Measurements from ENCODE around the gene NRL.

Gene NRL

GRCh38 chr14:24087004-24087403 lies 27.7 kb downstream of the NRL start:
- Histone ChIP-seq H3K4me1 (ENCODE audit: insufficient read depth, low read length, poor library complexity, severe bottlenecking) (peaks cover 6% of the 10 kb centered on the region), H3K9me3 (ENCODE audit: insufficient read depth, low read depth, low read length) (no peaks in the 10 kb centered on the region), H3K4me3 (ENCODE audit: low read length, poor library complexity, severe bottlenecking) (no peak overlapping the region), H3F3A (ENCODE audit: low read depth) (no peaks in the 10 kb centered on the region), H3K36me3 (ENCODE audit: insufficient read depth, low read length) (no peaks in the 10 kb centered on the region), H3K4me2 (ENCODE audit: low read depth, low read length, poor library complexity, severe bottlenecking) (no peak overlapping the region), H2AFZ (ENCODE audit: low read length) (no peak overlapping the region), H3K9me2 (replicated peaks; ENCODE audit: low read depth, low read length) (no peaks in the 10 kb centered on the region), H3K9ac (ENCODE audit: low read depth, low read length, poor library complexity, severe bottlenecking) (no peak overlapping the region), H3K27me3 (ENCODE audit: insufficient read depth, low read length, poor library complexity, severe bottlenecking) (no peaks in the 10 kb centered on the region), H4K20me1 (ENCODE audit: insufficient read depth, low read length, poor library complexity, severe bottlenecking) (no peaks in the 10 kb centered on the region), H3K79me2 (ENCODE audit: insufficient read depth, low read length) (no peaks in the 10 kb centered on the region)
- TF ChIP-seq EZH2phosphoT487 (IDR thresholded peaks at IDR 0.05; ENCODE audit: borderline replicate concordance), result no peak
- TF ChIP-seq, protein P1, sequence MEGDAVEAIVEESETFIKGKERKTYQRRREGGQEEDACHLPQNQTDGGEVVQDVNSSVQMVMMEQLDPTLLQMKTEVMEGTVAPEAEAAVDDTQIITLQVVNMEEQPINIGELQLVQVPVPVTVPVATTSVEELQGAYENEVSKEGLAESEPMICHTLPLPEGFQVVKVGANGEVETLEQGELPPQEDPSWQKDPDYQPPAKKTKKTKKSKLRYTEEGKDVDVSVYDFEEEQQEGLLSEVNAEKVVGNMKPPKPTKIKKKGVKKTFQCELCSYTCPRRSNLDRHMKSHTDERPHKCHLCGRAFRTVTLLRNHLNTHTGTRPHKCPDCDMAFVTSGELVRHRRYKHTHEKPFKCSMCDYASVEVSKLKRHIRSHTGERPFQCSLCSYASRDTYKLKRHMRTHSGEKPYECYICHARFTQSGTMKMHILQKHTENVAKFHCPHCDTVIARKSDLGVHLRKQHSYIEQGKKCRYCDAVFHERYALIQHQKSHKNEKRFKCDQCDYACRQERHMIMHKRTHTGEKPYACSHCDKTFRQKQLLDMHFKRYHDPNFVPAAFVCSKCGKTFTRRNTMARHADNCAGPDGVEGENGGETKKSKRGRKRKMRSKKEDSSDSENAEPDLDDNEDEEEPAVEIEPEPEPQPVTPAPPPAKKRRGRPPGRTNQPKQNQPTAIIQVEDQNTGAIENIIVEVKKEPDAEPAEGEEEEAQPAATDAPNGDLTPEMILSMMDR (conservative IDR thresholded peaks at IDR 0.05; ENCODE audit: low read length), result no peak

DNA sequence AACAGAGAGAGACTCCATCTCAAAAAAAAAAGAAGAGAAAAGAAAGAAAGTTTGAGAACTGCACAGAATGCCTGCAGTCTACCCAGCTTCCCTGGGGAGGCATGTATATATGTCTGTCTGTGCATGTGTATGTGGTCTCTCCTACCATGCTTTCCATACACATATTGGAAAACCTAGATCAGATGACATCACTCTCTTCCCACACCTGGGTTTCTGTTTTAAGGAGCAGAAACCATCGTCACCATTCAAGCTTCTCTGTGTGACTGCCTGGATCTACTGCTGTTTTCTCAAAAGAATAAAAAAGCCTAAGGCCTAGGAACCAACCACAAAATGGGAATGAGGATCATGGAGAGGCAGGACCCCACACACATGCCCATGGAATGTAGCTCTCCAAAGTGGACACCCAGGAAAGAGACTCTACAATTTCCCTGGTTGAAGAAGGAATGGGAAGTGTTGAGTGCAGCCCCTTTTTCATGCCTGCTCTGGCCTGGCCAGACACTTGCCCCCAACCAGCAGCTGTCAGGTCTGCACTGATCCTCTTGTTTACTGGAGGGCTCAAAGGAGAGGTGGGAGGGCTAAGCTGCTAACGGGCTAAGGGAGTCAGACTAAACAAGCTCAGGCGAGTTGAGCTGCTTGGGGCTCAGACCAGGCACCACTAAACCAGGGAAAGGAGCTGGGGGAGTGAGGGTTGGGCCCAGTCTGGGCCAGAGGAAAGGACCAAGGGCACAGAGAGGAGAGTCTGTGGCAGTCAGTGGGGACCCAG lies 28.4 kb downstream of the NRL start:
- TF ChIP-seq, protein P1 (conservative IDR thresholded peaks at IDR 0.05; ENCODE audit: low read length), result no peak
- TF ChIP-seq EZH2phosphoT487 (IDR thresholded peaks at IDR 0.05; ENCODE audit: borderline replicate concordance), result no peak
- Histone ChIP-seq H3K9me2 (replicated peaks; ENCODE audit: low read depth, low read length) (no peaks in the 10 kb centered on the region), H3K27me3 (ENCODE audit: insufficient read depth, low read length, poor library complexity, severe bottlenecking) (no peaks in the 10 kb centered on the region), H3F3A (ENCODE audit: low read depth) (no peaks in the 10 kb centered on the region), H3K79me2 (ENCODE audit: insufficient read depth, low read length) (no peaks in the 10 kb centered on the region), H3K4me3 (ENCODE audit: low read length, poor library complexity, severe bottlenecking) (no peak overlapping the region), H3K4me2 (ENCODE audit: low read depth, low read length, poor library complexity, severe bottlenecking) (no peak overlapping the region), H3K36me3 (ENCODE audit: insufficient read depth, low read length) (no peaks in the 10 kb centered on the region), H3K9ac (ENCODE audit: low read depth, low read length, poor library complexity, severe bottlenecking) (no peak overlapping the region), H2AFZ (ENCODE audit: low read length) (no peak overlapping the region), H4K20me1 (ENCODE audit: insufficient read depth, low read length, poor library complexity, severe bottlenecking) (no peaks in the 10 kb centered on the region), H3K4me1 (ENCODE audit: insufficient read depth, low read length, poor library complexity, severe bottlenecking) (peaks cover 6% of the 10 kb centered on the region), H3K9me3 (ENCODE audit: insufficient read depth, low read depth, low read length) (no peaks in the 10 kb centered on the region)

GRCh38 chr14:24085215-24085614 lies 29.5 kb downstream of the NRL start:
- Histone ChIP-seq H3K9me3 (ENCODE audit: insufficient read depth, low read depth, low read length) (no peaks in the 10 kb centered on the region), H4K20me1 (ENCODE audit: insufficient read depth, low read length, poor library complexity, severe bottlenecking) (no peaks in the 10 kb centered on the region), H3K36me3 (ENCODE audit: insufficient read depth, low read length) (no peaks in the 10 kb centered on the region), H3K79me2 (ENCODE audit: insufficient read depth, low read length) (no peaks in the 10 kb centered on the region), H3K4me3 (ENCODE audit: low read length, poor library complexity, severe bottlenecking) (no peak overlapping the region), H3K9me2 (replicated peaks; ENCODE audit: low read depth, low read length) (no peaks in the 10 kb centered on the region), H3K4me2 (ENCODE audit: low read depth, low read length, poor library complexity, severe bottlenecking) (no peak overlapping the region), H3F3A (ENCODE audit: low read depth) (no peaks in the 10 kb centered on the region), H3K27me3 (ENCODE audit: insufficient read depth, low read length, poor library complexity, severe bottlenecking) (no peaks in the 10 kb centered on the region), H3K9ac (ENCODE audit: low read depth, low read length, poor library complexity, severe bottlenecking) (no peak overlapping the region), H2AFZ (ENCODE audit: low read length) (no peak overlapping the region), H3K4me1 (ENCODE audit: insufficient read depth, low read length, poor library complexity, severe bottlenecking) (peaks cover 13% of the 10 kb centered on the region)
- TF ChIP-seq EZH2phosphoT487 (IDR thresholded peaks at IDR 0.05; ENCODE audit: borderline replicate concordance), result no peak

DNA sequence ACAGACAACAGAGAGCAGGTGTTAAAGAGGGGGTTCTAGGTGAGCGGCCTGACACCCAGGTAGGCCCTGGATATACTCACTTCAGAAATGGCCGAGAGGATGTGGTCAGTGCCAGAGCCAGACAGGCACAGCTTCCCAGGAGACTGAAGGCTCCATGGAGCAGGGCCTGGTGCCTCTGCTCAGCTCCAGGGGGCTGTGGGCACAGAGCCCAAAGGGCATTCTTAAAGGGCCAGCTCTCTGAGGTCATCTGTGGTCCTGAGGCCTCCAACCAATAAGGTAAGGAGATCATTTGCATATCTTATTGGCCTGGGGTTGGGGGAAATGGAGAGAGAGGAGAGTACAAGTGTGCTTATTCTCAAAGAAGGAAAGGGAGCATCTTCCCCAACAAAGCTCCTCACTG lies 30.3 kb downstream of the NRL start:
- no peaks in the 10 kb centered on the region for H3K79me2 ChIP-seq (ENCODE audit: insufficient read depth, low read length)
- peaks cover 21% of the 10 kb centered on the region for H3K4me1 ChIP-seq (ENCODE audit: insufficient read depth, low read length, poor library complexity, severe bottlenecking)
- no peak overlapping the region for H3K9ac ChIP-seq (ENCODE audit: low read depth, low read length, poor library complexity, severe bottlenecking)
- H2AFZ ChIP-seq (ENCODE audit: low read length), result no peak overlapping the region
- H4K20me1 ChIP-seq (ENCODE audit: insufficient read depth, low read length, poor library complexity, severe bottlenecking), result no peaks in the 10 kb centered on the region
- no peak for TF ChIP-seq EZH2phosphoT487 (IDR thresholded peaks at IDR 0.05; ENCODE audit: borderline replicate concordance)
- TF ChIP-seq, protein P1 (conservative IDR thresholded peaks at IDR 0.05; ENCODE audit: low read length), result no peak
- H3K4me3 ChIP-seq (ENCODE audit: low read length, poor library complexity, severe bottlenecking), result no peak overlapping the region
- H3K9me2 ChIP-seq (replicated peaks; ENCODE audit: low read depth, low read length), result no peaks in the 10 kb centered on the region
- no peak overlapping the region for H3K4me2 ChIP-seq (ENCODE audit: low read depth, low read length, poor library complexity, severe bottlenecking)
- no peaks in the 10 kb centered on the region for H3F3A ChIP-seq (ENCODE audit: low read depth)
- H3K36me3 ChIP-seq (ENCODE audit: insufficient read depth, low read length), result no peaks in the 10 kb centered on the region
- no peaks in the 10 kb centered on the region for H3K27me3 ChIP-seq (ENCODE audit: insufficient read depth, low read length, poor library complexity, severe bottlenecking)
- no peaks in the 10 kb centered on the region for H3K9me3 ChIP-seq (ENCODE audit: insufficient read depth, low read depth, low read length)
